Spleen (tissue), 7 donors: ENCODE results near the gene CEND1.

ENCODE experiments used
- POLR2AphosphoS5 ChIP-seq, 3 donors: sonication (generic); formaldehyde crosslinking; IDR thresholded peaks; one replicate each; pipeline ENCODE4 v1.5.1; 2017; ENCODE audit warnings: antibody characterized with exemption in 3 of 3
- TF ChIP-seq, protein P1 (sequence below), 11 experiments: fragments of 200-600 bp in 7 of 11; fragments of 450-650 bp in 4 of 11; sonication (generic) in 4 of 11; IDR thresholded peaks in 8 of 11; conservative IDR thresholded peaks in 3 of 11; 1 replicate in 7 of 11; 2 replicates in 4 of 11; pipeline versions ENCODE4 v1.4.0 to v1.8.0; 2016 to 2021; ENCODE audit warnings: antibody characterized with exemption in 11 of 11, inconsistent platforms in 4 of 11, mild to moderate bottlenecking in 1 of 11
- donor health status: DM: no; HTN: no; CAD: no; lungs with moderate emphysema.
- donor health status: DM: no; HTN: no; CAD: no.
- donor health status: DM: no; HTN: no; CAD: no.

- TF ChIP-seq, protein P1, sequence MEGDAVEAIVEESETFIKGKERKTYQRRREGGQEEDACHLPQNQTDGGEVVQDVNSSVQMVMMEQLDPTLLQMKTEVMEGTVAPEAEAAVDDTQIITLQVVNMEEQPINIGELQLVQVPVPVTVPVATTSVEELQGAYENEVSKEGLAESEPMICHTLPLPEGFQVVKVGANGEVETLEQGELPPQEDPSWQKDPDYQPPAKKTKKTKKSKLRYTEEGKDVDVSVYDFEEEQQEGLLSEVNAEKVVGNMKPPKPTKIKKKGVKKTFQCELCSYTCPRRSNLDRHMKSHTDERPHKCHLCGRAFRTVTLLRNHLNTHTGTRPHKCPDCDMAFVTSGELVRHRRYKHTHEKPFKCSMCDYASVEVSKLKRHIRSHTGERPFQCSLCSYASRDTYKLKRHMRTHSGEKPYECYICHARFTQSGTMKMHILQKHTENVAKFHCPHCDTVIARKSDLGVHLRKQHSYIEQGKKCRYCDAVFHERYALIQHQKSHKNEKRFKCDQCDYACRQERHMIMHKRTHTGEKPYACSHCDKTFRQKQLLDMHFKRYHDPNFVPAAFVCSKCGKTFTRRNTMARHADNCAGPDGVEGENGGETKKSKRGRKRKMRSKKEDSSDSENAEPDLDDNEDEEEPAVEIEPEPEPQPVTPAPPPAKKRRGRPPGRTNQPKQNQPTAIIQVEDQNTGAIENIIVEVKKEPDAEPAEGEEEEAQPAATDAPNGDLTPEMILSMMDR (IDR thresholded peaks at IDR 0.05 in 8 of 11, conservative IDR thresholded peaks at IDR 0.05 in 3 of 11): no peak
- peak; percentile 2 to 64 (median 45) for TF ChIP-seq POLR2AphosphoS5 (IDR thresholded peaks at IDR 0.05)
Measured at GRCh38 chr11:766106-766935, 23.6 kb downstream of the CEND1 start.
